GM21786 (cell line): ENCODE data around the gene CACNA2D3.

ENCODE experiments used
- ATAC-seq: cut with Tn5 transposase; IDR thresholded peaks from one replicate; pipeline ENCODE4 v1.9.1; 2021; ENCODE audit not compliant: unreplicated experiment

CACNA2D3 gene

DNA sequence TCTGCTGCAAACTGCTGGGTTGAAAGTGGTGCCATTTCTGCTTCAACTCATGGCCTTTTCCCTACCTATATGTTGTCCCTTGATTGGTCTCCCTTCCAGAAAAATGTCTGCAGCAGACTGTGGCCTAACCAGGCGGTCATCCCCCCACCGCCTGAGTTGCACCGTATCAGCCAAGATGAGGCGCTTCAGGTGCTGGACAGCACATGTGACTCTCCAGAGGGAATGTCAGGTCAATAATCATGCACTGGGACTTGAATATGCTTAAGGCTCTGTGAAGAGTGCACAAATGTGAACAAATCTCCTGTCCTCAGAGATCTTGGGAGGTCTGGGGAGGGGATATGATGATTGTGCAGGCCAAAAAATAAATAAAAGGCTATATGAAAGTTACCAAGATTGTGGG lies 773.3 kb downstream of the CACNA2D3 start:
- ATAC-seq, result no peak

DNA sequence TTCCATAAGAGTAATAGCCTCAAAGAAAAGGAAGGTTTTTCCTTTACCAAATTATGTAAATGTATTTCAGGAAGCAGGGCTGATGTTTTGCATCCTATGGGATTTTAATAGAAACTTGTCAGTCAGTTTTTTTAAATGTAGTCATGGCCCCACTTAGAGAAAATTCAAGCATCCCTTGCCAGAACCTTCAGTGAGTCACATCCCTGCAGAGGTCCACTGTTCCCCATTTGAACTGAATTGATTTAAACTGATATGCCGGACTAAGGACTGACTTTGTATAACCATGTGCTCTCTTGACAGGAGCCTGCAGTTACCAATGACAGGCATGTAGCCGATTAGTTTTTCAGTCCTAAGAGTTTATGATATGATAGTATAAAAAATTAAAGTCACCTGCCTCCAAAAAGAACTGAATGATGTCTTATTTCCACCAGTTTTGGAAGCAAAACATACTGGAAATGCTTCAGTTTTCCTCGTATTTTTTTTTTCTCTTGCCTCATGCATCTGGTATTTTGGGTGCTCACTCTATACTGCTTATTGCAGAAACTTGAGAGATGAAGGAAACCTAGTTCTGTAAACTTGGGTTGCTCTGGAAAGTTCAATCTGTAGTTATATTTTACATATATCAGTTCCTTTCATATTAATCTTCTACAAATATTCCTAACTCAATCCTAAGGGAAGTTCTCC lies 774.8 kb downstream of the CACNA2D3 start:
- no peak for ATAC-seq

DNA sequence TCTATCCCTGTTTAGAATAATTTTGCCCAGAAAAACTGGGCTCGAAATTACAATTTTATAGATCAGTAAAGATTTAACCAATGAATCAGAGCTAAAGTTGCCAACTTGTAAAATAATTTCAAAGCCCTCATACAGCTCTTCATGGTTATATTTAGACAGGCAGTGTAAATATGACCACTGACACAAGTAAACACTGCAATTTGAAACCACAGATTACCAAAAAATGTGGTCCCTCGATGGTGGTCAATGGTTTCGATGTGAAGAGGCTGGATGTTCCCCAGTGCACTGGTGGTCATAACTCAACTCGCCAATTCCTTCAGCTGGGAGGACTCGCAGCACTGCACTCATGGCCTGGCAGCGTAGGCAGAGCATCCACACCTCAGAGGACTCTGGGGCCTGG lies 776.9 kb downstream of the CACNA2D3 start:
- no peak for ATAC-seq

DNA sequence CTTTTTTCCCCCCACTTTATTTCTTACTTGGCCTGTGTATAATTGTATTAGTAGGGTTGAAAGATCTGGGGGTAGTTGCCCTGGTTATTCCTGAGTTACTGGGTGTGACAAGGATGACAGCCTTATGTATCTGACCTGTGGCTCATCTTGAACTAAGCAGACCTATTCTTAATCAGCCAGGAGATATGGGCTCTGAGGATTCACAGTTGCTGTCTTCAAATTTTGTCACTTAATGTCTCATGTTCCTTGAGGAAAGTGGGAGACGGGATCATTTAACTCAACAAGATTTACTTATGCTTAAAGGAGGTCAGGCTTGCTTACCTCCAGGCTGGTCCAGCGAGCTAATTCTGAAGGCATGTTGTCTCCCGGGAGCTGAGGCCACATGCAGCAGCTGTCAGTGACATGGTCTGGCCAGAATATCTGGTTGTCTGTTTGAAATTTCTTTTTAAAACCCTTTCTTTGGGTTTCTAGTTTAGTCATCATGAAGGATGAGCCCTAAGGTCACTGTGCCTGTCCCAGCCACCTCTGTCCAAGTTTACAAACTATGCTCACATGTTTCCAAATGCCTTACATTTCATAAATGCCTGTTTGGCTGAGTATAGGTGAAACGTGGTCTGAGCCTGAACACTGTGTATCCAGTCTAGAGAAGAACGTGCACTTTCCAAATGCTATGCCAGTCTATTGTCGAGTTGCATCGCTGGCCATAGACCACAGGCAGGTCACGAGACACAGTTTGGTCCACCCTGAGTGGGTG lies 778.7 kb downstream of the CACNA2D3 start:
- ATAC-seq, result no peak

DNA sequence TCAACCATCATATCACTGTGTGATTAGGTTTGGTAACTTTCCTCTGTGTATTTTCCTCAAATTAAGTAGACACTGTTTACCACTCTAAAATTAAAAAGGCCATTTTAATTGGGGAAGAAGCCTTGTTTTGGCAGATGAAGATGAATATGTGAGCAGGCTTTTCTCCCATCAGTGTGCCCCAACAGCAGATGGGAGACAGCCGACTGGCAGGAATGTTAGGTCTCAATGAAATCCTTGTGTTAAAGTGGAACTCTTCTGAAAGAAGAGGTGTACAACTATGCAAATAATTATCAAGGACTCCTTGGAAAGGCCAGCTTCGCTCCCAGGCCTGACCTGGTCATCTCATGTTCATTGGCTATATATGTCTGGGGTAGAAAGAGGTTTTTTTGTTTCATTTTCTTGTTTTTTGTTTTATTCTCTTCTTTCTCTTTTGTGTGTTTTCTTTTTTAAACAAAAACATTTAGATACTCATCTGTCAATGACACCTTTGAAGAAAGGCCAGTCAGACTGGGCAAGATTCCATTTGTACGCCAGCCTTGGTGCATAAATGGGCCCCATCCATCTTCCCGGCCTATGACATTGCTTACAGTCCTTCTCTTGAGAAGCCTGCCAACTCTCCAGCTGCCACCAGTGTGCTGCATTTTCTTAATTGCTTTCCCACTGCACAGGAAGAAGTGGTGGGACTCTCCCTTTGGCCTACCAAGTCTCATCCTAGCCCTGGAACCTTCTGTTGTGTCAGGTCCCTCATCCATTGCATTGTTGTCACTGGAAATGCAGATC lies 779.7 kb downstream of the CACNA2D3 start:
- no peak for ATAC-seq

DNA sequence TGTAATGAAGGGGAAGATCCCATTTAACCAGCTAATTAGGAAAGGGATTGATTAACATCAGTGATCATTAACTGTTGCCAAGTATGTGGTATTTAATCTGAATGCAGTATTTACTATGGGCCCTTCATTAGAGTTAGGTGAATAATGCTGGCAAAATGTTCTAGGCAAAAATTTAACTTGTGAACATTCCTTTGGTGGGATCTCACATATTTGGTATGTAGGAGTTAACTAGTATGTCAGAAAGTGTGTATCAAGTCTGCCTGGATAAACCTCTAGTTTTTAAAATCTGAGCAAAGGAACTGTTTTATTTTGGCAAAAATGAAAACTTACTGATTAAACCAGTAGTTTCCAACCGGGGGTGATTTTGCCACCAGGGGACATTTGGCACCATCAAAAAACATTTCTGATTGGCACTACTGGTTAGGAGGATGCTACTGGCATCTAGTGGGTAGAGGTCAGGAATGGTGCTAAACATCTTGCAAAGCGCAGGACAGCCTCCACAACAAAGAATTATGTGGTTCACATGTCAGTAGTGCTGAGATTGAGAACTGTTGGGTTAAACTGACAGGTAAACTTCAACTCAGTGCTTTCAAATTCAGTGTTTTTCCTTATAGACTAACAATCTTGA lies 783.0 kb downstream of the CACNA2D3 start:
- no peak for ATAC-seq

DNA sequence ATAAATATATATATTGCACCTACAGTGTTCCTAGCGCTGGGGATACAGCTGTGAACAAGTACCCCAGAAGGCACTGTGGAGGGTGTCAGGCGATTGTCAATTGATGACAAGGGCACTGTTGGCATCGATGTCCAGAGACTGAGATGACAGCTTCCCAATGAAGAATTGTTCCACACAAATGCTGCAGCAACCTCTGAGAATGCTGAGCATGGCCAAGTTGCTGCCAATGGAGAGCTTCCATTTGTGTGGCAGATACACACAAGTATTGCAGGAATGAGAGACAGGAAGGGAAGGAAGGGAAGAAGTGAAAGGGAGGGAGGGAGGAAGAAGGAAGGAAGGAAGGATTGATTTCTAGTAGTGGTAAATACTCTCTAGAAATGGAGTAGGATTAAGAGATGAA lies 783.6 kb downstream of the CACNA2D3 start:
- no peak for ATAC-seq

DNA sequence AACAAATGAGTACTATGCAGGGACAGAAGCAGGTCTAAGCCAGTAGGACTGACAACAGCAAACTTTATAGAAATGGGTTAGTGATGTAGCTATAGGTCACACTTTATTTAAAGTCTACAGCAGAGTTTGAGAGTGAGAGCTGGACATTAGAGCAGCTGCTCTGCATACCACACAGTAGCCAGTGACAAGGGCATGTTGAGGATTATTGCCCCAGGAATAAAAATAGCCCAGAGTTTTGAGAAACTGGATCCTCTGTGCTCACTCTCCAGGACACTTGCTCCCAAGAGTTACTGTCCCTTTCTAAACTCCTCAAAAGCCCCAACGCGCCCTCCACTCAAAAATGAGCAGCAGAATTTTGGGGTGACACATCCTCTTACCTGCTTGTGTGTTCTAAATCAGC lies 784.4 kb downstream of the CACNA2D3 start:
- no peak for ATAC-seq

DNA sequence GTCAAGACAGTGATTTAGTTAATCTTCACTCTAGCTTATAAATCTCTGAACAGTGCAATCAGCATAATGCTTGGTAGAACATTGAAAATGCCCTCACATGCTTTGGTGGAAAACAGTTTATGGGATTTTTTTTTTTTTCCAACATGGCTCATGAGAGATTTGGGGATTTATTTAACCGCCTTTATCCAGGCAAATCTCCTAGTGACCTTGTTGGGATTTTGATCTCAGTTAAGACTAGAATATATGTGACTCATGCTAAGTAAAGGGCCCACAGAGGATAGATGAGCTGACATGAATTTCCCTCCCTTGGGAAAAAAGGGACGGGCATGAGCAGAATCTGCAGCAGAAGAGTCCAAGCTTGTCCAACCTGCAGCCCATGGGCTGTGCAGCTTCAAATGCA lies 786.8 kb downstream of the CACNA2D3 start:
- ATAC-seq, result no peak

DNA sequence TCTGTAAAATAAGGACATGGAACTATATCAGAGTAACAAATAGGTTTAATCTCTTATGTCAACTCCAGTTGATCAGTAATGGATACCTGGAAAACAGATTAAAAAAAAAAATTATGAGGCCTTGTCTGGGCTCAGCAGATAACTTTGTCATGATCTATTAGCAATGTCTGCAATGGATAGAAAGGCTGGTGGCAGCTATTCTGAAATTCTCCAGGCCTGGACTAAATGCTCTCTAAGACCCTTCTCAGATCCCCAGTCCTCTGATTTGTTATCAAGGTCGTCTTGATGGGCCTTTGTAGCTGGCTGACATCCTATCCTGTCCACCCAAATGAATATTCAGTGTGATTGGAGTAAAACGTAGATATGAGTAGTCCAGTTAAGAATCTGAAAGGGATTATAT lies 791.8 kb downstream of the CACNA2D3 start:
- ATAC-seq, result no peak

DNA sequence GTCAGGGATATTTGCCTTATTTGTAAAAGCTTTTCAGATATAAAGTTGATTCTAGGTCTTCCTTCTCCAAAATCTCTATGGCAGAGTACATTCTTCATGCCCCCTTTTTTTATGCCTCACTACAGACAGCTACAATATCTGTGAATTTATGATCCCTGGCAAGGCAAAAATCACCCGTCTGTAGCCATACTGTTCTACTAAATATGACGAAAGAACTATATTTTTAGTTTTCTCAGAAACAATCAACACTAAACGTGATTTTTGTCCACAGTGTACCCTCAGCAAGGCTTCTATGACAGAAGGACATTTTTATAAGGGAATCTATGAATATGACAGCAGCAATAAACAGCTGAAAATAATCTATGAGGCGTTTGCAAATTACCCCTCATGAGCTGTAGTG lies 792.8 kb downstream of the CACNA2D3 start:
- ATAC-seq, result no peak

DNA sequence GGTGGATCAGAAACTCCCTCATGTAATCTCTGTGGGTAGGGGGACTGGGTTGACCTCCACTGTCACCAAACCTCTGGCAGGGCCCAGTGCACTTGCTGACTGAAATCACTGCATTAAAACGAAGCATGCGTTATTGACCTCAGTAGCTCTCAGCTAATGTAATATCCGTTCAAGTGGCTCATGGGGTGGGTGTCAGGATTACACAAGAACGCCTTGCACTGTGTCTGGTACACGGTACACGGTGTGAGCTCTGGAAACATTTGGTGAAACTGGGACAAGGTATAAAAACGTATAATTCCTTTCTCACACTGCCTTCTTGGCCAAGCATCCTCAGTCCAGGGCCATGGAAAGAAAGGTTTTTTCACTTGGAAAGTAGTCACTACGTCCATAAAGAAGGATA lies 793.6 kb downstream of the CACNA2D3 start:
- no peak for ATAC-seq

DNA sequence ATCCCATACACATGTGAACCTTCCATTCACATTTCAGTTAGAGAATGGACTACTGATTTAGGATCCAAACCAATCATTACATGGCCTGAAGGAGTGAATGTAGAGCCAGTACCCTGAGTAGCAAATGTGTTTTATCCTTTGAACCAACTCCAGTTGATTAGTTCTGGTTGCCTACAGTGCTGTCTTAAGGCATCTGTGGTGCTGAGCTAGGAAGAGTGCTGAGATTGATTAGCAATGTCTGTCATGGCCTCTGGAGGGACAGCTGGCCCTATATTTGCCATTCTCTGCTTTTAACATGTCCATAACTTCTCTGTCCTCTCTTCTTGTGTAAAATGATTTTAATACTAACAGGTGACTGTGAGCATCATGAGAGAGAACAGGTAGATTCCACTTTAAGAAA lies 794.4 kb downstream of the CACNA2D3 start:
- ATAC-seq, result no peak

DNA sequence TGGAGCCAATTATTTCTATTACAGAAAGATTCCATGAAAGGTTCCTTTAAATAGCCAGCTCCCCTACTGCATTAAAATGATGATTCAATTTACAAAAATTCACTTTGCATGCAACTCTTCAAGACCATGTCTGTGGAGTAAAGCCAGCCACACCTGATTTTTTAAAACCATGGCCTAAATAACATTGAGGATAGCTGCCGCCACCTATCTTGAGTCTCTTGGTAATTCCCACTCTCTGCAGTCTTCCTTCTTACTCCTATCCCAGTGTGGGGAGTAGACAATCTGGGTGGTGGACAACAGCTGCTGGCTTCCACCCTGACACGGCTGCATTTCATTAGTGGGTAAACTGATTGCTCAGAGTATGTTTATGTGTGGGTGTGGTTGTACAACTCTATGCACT lies 794.8 kb downstream of the CACNA2D3 start:
- ATAC-seq, result no peak

DNA sequence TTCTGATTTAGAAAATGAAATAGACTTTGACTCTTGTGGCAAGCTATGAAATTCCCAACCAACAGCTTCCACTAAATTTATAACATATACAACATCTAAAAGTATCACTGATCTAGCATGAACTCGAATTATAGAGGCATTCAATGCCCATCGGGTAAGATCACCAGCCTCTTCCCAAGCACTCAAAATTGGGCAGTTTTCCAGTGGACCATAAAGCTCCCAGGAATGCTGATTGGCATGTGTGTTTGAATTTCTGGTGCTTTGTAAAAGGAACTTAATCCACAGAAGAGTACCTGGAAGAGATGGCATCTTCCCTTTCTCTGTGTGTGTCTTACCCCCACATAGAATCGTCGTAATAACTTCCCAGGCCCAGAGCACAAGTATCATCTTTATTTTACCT lies 795.5 kb downstream of the CACNA2D3 start:
- no peak for ATAC-seq

DNA sequence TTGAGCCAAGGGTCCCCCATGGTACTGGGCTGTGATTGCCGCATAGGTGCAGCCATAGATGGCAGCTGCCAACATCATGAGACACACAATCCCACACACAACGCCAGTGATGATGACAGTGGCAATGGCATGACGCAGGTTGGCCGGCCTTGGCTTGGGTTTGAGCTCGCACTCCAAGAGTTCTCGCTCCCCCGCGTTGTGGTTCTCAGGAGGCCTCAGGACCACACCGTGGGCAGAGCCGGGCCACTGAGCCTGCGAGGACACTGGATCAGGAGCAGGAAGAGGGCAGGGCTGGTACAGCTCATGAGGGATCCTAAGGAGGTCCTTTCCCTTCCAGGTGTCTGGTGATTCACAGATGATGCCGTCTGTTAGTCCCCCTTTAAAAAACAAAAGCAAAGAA lies 796.2 kb downstream of the CACNA2D3 start:
- no peak for ATAC-seq

DNA sequence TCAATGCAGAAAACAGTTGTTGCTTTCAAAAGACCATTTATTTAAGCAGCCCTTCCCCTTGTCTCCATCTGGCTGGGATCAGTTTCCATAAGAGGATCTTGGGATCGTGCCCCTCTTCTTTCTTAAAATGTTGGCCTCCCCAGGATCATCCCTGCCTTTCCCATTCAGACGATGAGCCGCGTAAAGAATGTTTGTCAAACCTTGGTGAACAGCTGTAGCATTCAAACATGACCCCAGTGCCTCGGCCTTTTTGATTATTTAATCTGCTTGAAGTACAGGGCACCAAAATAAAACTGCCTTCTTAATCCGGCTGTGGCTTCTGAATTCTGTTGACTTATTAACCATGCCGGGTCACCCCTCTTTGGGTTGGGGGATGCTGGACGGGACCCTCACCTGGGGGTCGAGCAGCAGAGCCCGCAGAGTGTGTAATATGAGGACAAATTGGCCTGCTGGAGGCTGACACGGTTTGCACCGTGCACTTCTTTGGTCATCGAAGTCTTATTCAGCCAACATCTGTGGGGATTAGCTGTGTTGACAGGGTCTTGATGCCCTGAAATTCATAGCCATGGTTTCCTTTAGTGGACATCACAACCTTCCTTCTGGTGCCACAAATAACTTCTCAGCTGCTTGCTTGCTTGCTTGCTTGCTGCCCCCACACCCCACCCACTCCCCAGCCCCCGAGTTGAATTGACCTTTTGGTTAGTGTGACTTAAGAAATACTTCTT lies 805.9 kb downstream of the CACNA2D3 start, which contains the start of gene LRTM1:
Gene LRTM1, minus strand, starts transcription at position 14 of the 725 bp plus-strand sequence. CDS start 148 bp downstream, outside the sequence.
- ATAC-seq, result no peak

DNA sequence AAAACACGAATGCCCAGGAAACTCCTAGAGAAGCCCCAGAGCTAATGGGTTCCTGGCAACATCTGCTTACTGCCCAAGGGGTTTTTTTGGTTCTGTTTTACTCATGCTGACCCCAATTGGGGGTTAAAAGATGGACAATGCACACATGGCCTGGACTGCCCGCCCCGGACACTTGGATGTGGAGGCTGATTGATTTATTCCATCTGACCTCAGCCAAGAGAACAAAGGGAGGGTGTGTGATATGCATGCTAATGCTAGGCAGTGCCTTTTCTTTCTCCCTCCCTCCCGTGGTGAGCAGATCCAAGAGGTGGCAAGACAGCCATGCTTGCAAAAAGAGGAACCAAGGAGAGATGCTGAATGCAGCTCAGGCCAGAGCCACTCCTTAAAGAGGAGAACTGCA lies 808.8 kb downstream of the CACNA2D3 start:
- no peak for ATAC-seq

DNA sequence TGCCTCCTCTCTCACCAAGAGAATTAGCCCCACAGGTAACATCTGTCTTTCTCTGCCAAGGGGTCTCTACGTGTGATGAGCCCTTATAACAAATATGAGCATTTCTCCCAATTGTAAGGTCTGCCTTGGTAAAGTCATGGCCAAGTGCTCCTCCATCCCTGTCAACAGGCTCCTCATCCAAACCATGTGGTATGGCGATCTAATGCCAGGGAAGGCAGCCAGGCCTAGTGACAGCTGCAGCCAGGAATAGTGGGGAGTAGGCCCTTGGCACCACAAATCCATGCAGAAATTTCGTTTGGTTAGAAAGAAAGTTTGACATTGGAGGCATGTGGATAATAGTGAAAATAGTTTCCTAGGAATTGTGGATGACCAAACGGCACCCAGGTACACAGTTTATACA lies 810.3 kb downstream of the CACNA2D3 start:
- ATAC-seq, result no peak

DNA sequence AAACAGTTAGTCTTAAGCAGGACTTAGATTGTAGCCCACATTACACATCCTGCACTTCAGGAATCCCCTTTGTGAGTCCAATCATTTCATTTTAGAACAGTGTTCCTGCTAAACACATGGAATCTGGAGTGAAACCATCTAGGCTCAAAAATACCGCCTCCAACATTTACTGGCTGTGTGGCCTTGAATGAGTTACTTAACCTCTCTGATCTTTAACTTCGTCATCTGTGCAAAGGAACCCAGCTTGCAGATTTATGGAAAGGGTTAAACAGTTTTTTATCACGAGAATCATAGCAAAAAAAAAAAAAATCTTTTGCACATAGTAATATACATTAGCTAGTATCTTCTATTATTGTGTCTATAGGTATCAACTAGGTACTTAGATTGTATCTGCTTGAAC lies 813.5 kb downstream of the CACNA2D3 start:
- no peak for ATAC-seq

DNA sequence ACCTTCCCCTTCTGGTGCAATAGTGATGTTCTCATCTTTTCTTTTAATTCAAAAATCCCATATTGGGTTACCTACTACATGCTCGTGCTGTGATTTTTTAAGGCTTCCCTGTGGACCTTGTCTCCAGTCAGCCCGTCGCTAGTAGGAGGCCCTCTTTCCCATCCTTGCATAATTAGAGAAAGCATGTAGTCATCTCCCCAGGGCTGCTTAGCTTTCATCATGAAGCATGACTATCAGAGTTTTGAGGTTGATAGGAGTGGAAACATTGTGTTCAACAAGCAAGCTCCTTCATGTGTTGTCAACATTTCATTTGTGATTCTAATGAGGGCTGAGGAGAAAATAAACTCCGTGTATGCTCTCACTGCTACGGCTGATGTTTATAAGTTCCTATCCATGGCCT lies 814.2 kb downstream of the CACNA2D3 start:
- ATAC-seq, result no peak
